ENCODE measurements around the gene SPRR1B.

DNA sequence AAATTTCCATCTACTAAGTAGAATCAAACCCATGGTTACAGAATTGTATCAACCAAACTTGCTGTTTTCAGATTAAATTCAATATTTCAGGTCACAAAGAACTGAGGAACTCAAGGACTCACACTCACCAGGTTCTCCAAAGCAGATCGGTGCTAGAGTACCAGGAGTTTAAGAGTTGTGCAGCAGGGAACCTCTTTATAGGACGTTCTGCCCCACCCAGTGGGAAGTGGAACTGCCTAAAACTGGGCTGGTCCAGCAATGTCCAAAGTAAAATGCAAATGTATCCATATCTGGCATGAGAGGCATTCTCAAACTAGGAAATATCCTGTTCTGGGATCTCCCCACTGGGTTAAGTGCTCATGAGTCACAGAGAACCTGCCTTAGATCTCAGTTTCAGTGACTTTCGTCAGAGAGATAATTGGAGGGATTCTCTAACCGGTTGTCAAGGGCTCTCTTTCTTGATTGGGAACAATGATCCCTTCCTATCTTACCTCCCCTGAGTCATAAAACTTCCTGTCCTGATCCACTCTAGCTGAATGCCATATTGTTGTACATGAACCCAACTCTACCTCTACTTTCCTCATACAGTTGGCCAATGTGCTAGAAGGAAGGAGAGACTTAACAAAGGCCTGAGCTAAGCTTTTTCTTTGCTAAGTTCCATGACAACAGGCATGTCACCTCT, 10.1 kb downstream of the SPRR1B start, which contains the start of gene SPRR2D:
- TF ChIP-seq POLR2AphosphoS5 (IDR thresholded peaks at IDR 0.05; ENCODE audit: low read depth, low read length) (no peak), SIN3A (IDR thresholded peaks at IDR 0.05; ENCODE audit: borderline replicate concordance, insufficient read depth, low read depth, low read length) (no peak), TCF7L2 (IDR thresholded peaks at IDR 0.05; ENCODE audit: low read depth, low read length) (no peak)
- TF ChIP-seq, protein P1, sequence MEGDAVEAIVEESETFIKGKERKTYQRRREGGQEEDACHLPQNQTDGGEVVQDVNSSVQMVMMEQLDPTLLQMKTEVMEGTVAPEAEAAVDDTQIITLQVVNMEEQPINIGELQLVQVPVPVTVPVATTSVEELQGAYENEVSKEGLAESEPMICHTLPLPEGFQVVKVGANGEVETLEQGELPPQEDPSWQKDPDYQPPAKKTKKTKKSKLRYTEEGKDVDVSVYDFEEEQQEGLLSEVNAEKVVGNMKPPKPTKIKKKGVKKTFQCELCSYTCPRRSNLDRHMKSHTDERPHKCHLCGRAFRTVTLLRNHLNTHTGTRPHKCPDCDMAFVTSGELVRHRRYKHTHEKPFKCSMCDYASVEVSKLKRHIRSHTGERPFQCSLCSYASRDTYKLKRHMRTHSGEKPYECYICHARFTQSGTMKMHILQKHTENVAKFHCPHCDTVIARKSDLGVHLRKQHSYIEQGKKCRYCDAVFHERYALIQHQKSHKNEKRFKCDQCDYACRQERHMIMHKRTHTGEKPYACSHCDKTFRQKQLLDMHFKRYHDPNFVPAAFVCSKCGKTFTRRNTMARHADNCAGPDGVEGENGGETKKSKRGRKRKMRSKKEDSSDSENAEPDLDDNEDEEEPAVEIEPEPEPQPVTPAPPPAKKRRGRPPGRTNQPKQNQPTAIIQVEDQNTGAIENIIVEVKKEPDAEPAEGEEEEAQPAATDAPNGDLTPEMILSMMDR (IDR thresholded peaks at IDR 0.05): no peak
- TF ChIP-seq, protein P2, sequence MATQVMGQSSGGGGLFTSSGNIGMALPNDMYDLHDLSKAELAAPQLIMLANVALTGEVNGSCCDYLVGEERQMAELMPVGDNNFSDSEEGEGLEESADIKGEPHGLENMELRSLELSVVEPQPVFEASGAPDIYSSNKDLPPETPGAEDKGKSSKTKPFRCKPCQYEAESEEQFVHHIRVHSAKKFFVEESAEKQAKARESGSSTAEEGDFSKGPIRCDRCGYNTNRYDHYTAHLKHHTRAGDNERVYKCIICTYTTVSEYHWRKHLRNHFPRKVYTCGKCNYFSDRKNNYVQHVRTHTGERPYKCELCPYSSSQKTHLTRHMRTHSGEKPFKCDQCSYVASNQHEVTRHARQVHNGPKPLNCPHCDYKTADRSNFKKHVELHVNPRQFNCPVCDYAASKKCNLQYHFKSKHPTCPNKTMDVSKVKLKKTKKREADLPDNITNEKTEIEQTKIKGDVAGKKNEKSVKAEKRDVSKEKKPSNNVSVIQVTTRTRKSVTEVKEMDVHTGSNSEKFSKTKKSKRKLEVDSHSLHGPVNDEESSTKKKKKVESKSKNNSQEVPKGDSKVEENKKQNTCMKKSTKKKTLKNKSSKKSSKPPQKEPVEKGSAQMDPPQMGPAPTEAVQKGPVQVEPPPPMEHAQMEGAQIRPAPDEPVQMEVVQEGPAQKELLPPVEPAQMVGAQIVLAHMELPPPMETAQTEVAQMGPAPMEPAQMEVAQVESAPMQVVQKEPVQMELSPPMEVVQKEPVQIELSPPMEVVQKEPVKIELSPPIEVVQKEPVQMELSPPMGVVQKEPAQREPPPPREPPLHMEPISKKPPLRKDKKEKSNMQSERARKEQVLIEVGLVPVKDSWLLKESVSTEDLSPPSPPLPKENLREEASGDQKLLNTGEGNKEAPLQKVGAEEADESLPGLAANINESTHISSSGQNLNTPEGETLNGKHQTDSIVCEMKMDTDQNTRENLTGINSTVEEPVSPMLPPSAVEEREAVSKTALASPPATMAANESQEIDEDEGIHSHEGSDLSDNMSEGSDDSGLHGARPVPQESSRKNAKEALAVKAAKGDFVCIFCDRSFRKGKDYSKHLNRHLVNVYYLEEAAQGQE (IDR thresholded peaks at IDR 0.05; ENCODE audit: insufficient read depth in 1 of 2, low read depth in 2 of 2, low read length in 1 of 2): no peak
